Camera-type eye (tissue), 1 donor: Measurements from ENCODE around the gene ABCA9. TPM values are rescaled to one million over a fixed set of nuclear protein-coding genes. Genes with fewer than 3 reads are reported as not detected.

ENCODE experiments used
- total RNA-seq: library from RNA; depleted of rRNA; stranded (reverse); fragments of >200 nt; gene quantifications from one replicate; pipeline ENCODE4 v1.2.3, GENCODE V29; 2014

Gene ABCA9, protein sequence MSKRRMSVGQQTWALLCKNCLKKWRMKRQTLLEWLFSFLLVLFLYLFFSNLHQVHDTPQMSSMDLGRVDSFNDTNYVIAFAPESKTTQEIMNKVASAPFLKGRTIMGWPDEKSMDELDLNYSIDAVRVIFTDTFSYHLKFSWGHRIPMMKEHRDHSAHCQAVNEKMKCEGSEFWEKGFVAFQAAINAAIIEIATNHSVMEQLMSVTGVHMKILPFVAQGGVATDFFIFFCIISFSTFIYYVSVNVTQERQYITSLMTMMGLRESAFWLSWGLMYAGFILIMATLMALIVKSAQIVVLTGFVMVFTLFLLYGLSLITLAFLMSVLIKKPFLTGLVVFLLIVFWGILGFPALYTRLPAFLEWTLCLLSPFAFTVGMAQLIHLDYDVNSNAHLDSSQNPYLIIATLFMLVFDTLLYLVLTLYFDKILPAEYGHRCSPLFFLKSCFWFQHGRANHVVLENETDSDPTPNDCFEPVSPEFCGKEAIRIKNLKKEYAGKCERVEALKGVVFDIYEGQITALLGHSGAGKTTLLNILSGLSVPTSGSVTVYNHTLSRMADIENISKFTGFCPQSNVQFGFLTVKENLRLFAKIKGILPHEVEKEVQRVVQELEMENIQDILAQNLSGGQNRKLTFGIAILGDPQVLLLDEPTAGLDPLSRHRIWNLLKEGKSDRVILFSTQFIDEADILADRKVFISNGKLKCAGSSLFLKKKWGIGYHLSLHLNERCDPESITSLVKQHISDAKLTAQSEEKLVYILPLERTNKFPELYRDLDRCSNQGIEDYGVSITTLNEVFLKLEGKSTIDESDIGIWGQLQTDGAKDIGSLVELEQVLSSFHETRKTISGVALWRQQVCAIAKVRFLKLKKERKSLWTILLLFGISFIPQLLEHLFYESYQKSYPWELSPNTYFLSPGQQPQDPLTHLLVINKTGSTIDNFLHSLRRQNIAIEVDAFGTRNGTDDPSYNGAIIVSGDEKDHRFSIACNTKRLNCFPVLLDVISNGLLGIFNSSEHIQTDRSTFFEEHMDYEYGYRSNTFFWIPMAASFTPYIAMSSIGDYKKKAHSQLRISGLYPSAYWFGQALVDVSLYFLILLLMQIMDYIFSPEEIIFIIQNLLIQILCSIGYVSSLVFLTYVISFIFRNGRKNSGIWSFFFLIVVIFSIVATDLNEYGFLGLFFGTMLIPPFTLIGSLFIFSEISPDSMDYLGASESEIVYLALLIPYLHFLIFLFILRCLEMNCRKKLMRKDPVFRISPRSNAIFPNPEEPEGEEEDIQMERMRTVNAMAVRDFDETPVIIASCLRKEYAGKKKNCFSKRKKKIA (N-terminal part only)
- 12.8 TPM for total RNA-seq

DNA sequence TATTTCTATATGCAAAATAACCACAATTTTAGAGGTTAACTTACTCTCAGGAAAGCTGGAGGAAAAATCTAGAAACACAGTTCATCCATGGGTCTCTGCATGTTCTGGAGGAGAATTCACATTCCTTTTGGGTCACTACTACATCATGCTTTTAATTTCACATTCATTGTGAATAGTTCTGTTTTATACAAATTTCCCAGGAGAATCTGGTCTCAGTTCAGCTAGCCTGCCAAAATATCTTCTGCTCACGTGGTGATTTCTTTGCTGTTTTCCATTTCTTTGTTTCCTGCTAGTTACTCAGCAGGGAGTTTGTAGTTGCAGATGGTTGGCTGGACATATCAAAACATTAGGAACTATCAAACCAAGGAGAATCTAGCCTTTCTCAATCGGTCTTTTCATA lies at the start of gene ABCA9:
Gene ABCA9, minus strand, starts transcription at position 106 of the 400 bp plus-strand sequence. CDS start 9,801 bp downstream, outside the sequence.

GRCh38 chr17:68955181-68955841 lies 105.4 kb downstream of the ABCA9 start, which contains the start of gene ABCA8:
Gene ABCA8, minus strand, starts transcription at chr17:68955392. Its CDS starts 13,358 bp downstream, at chr17:68942034.

Other genes starting within 250 kb of the ABCA9 start
- gene ABCA8, start 105.5 kb downstream of the ABCA9 start, total RNA-seq, result 66.8 TPM
- gene ABCA6, start 81.0 kb upstream of the ABCA9 start, total RNA-seq, result 29.4 TPM
- gene ABCA10, start 167.9 kb upstream of the ABCA9 start, total RNA-seq, result 10.1 TPM